Spleen (tissue), 11 donors: ENCODE measurements around the gene DNAJC30. TPM values are rescaled to one million over a fixed set of nuclear protein-coding genes. Genes with fewer than 3 reads are reported as not detected.

Source experiments
- DNase-seq: peaks from one replicate; pipeline ENCODE4 v3.0.0-alpha.2; 2020
- H3K27ac ChIP-seq, 8 donors: fragments of 200-600 bp; sonication (generic) in 7 of 8; 1 replicate in 4 of 8; 2 replicates in 4 of 8; pipeline versions ENCODE4 v1.5.0 to v1.8.0; 2016 to 2021; ENCODE audit warnings: inconsistent platforms in 4 of 8, mild to moderate bottlenecking in 4 of 8, moderate library complexity in 1 of 8
- H3K27me3 ChIP-seq, 7 donors: fragments of 200-600 bp; sonication (generic) in 6 of 7; replicated peaks in 1 of 7; 1 replicate in 4 of 7; 2 replicates in 3 of 7; pipeline versions ENCODE4 v1.5.0 to v1.8.0; 2016 to 2021; ENCODE audit warnings: inconsistent platforms in 3 of 7, mild to moderate bottlenecking in 1 of 7
- H3K36me3 ChIP-seq, 6 donors: fragments of 200-600 bp; sonication (generic) in 5 of 6; 1 replicate in 4 of 6; 2 replicates in 2 of 6; pipeline versions ENCODE4 v1.5.0 to v1.8.0; 2016 to 2021; ENCODE audit warnings: inconsistent platforms in 2 of 6
- H3K4me1 ChIP-seq, 6 donors: fragments of 200-600 bp; sonication (generic) in 5 of 6; 1 replicate in 3 of 6; 2 replicates in 3 of 6; pipeline versions ENCODE4 v1.5.0 to v1.8.0; 2016 to 2021; ENCODE audit warnings: inconsistent platforms in 3 of 6
- H3K4me3 ChIP-seq, 8 donors: fragments of 200-600 bp; sonication (generic) in 7 of 8; 1 replicate in 4 of 8; 2 replicates in 4 of 8; pipeline versions ENCODE4 v1.5.0 to v1.8.0; 2016 to 2021; ENCODE audit warnings: inconsistent platforms in 4 of 8, mild to moderate bottlenecking in 4 of 8, moderate library complexity in 2 of 8
- H3K9me3 ChIP-seq, 8 donors: fragments of 200-600 bp; sonication (generic) in 7 of 8; 1 replicate in 4 of 8; 2 replicates in 4 of 8; pipeline versions ENCODE4 v1.5.0 to v1.8.0; 2016 to 2021; ENCODE audit warnings: inconsistent platforms in 4 of 8
- CTCF ChIP-seq, 11 experiments: fragments of 200-600 bp in 7 of 11; fragments of 450-650 bp in 4 of 11; sonication (generic) in 4 of 11; IDR thresholded peaks in 8 of 11; conservative IDR thresholded peaks in 3 of 11; 1 replicate in 7 of 11; 2 replicates in 4 of 11; pipeline versions ENCODE4 v1.4.0 to v1.8.0; 2016 to 2021; ENCODE audit warnings: antibody characterized with exemption in 11 of 11, inconsistent platforms in 4 of 11, mild to moderate bottlenecking in 1 of 11
- POLR2A ChIP-seq, 3 donors: fragments of 450-650 bp; IDR thresholded peaks; one replicate each; pipeline ENCODE4 v1.5.1; 2017; ENCODE audit warnings: antibody characterized with exemption in 3 of 3, mild to moderate bottlenecking in 1 of 3
- POLR2AphosphoS5 ChIP-seq, 3 donors: sonication (generic); formaldehyde crosslinking; IDR thresholded peaks; one replicate each; pipeline ENCODE4 v1.5.1; 2017; ENCODE audit warnings: antibody characterized with exemption in 3 of 3
- WGBS, 5 donors: extraction: QIAGEN DNeasy Blood & Tissue Kit in 3 of 5; methylation state at CpG; one replicate each; pipeline versions ENCODE4 v1.1.5 to v1.1.7; 2013 to 2018; 5-methylcytosine and 5-hydroxymethylcytosine counted together
- intact Hi-C: fragments of 100-400 bp; cut with DNase I; formaldehyde crosslinking; loops from one replicate; pipeline ENCODE4 v1.15.0; 2023; ENCODE audit warnings: low total_unique reads
- polyA plus RNA-seq, 3 donors: library from polyadenylated mRNA; stranded (reverse); fragments of 200-250 nt; gene quantifications; one replicate each; pipeline ENCODE4 v1.2.1, GENCODE V29; 2013
- total RNA-seq, 7 donors: library from RNA; depleted of rRNA in 3 of 7; stranded (reverse); fragments of >200 nt in 3 of 7; fragmentation: NEBNext Ultra II Directional in 4 of 7; extraction: Animal tissue kit (Norgen Biotek cat#: 25700) in 4 of 7; gene quantifications; one replicate each; pipeline versions ENCODE4 v1.1.0 to v1.2.1, GENCODE V29; 2016 to 2021
- donor health status: healthy with polysubstance abuse.
- donor health status: DM: no; HTN: no; CAD: no; lungs with moderate emphysema.
- donor health status: DM: no; HTN: no; CAD: no.
- donor health status: Bipolar disorder and iron deficiency.
- donor health status: healthy.
- donor health status: DM: no; HTN: no; CAD: no.
- donor health status: DM: yes; HTN: yes; CAD: no.

Gene DNAJC30
- total and polyA plus RNA-seq, 10 donors, result 5.6 to 12.7 (median 8.7) TPM

- TF ChIP-seq POLR2AphosphoS5 (IDR thresholded peaks at IDR 0.05) (no peak), POLR2A (IDR thresholded peaks at IDR 0.05) (no peak), CTCF (IDR thresholded peaks at IDR 0.05 in 8 of 11, conservative IDR thresholded peaks at IDR 0.05 in 3 of 11) (no peak)
- peak; percentile 80 for DNase-seq
- intact Hi-C loops, result no loop called here
- peak overlapping the region in 6 of 8 donors; percentile 9 to 59 (median 29) for H3K4me3 ChIP-seq
- no peak overlapping the region for H3K27ac ChIP-seq
- H3K27me3 ChIP-seq, result peaks cover 0 to 11% (median 0%) of the 10 kb centered on the region in 7 donors
- peaks cover 0 to 60% (median 11%) of the 10 kb centered on the region in 6 donors for H3K36me3 ChIP-seq
- 27 to 34% (median 28%) methylated on average over 17 to 45 of the region's 45 CpGs for WGBS, 5 donors
- no peaks in the 10 kb centered on the region for H3K9me3 ChIP-seq
- peaks cover 0 to 31% (median 17%) of the 10 kb centered on the region in 6 donors for H3K4me1 ChIP-seq
Measured at GRCh38 chr7:73703757-73704639, 20.7 kb upstream of the DNAJC30 start.

- H3K4me3 ChIP-seq, result no peak overlapping the region
- intact Hi-C loops, result no loop called here
- peaks cover 0 to 31% (median 17%) of the 10 kb centered on the region in 6 donors for H3K4me1 ChIP-seq
- H3K9me3 ChIP-seq, result no peaks in the 10 kb centered on the region
- no peak overlapping the region for H3K27ac ChIP-seq
- WGBS, 5 donors, result 56 to 77% (median 61%) methylated on average over 9 to 13 of the region's 13 CpGs
- TF ChIP-seq POLR2AphosphoS5 (IDR thresholded peaks at IDR 0.05), result no peak
- TF ChIP-seq CTCF (IDR thresholded peaks at IDR 0.05 in 8 of 11, conservative IDR thresholded peaks at IDR 0.05 in 3 of 11), result no peak
- no peak for TF ChIP-seq POLR2A (IDR thresholded peaks at IDR 0.05)
- peaks cover 0 to 11% (median 0%) of the 10 kb centered on the region in 7 donors for H3K27me3 ChIP-seq
- DNase-seq, result no peak
- peaks cover 0 to 63% (median 17%) of the 10 kb centered on the region in 6 donors for H3K36me3 ChIP-seq
Measured at GRCh38 chr7:73703225-73703624, 20.0 kb upstream of the DNAJC30 start.

- no peak overlapping the region for H3K27ac ChIP-seq
- H3K4me1 ChIP-seq, result peaks cover 0 to 30% (median 17%) of the 10 kb centered on the region in 6 donors
- intact Hi-C loops, result no loop called here
- H3K4me3 ChIP-seq, result no peak overlapping the region
- H3K27me3 ChIP-seq, result peaks cover 0 to 11% (median 0%) of the 10 kb centered on the region in 7 donors
- DNase-seq, result no peak
- peaks cover 0 to 69% (median 23%) of the 10 kb centered on the region in 6 donors for H3K36me3 ChIP-seq
- peak in 1 of 3 donors; percentile 20 for TF ChIP-seq POLR2AphosphoS5 (IDR thresholded peaks at IDR 0.05)
- TF ChIP-seq POLR2A (IDR thresholded peaks at IDR 0.05), result no peak
- no peaks in the 10 kb centered on the region for H3K9me3 ChIP-seq
- WGBS, 5 donors, result 81 to 89% (median 86%) methylated on average over 15 to 18 of the region's 18 CpGs
Measured at GRCh38 chr7:73702665-73703064, 19.4 kb upstream of the DNAJC30 start.

GRCh38 chr7:73702226-73702625, 19.0 kb upstream of the DNAJC30 start:
- Histone ChIP-seq H3K4me1 (peaks cover 0 to 25% (median 15%) of the 10 kb centered on the region in 6 donors), H3K4me3 (no peak overlapping the region), H3K36me3 (peaks cover 0 to 72% (median 27%) of the 10 kb centered on the region in 6 donors), H3K9me3 (no peaks in the 10 kb centered on the region), H3K27me3 (peaks cover 0 to 11% (median 0%) of the 10 kb centered on the region in 7 donors), H3K27ac (no peak overlapping the region)
- WGBS, 5 donors, result 74 to 86% (median 84%) methylated on average over 8 of the region's 8 CpGs
- DNase-seq, result no peak
- intact Hi-C loops, result no loop called here
- TF ChIP-seq POLR2AphosphoS5 (IDR thresholded peaks at IDR 0.05), result no peak
- no peak for TF ChIP-seq POLR2A (IDR thresholded peaks at IDR 0.05)
- no peak for TF ChIP-seq CTCF (IDR thresholded peaks at IDR 0.05 in 8 of 11, conservative IDR thresholded peaks at IDR 0.05 in 3 of 11)
